Right cardiac atrium (tissue), 5 donors: ENCODE data around the gene CALN1. TPM values are rescaled to one million over a fixed set of nuclear protein-coding genes. Genes with fewer than 3 reads are reported as not detected.

Experiments used
- ATAC-seq, 2 donors: fragments of 200-7000 bp; cut with Tn5 transposase; one replicate each; pipeline versions ENCODE4 v1.8.0 to v1.9.1; 2020; ENCODE audit warnings: moderate library complexity in 2 of 2, mild to moderate bottlenecking in 1 of 2
- DNase-seq, 3 donors: peaks; one replicate each; pipeline ENCODE4 v3.0.0-alpha.2; 2020
- H3K27ac ChIP-seq: one replicate; pipeline ENCODE4 v1.5.1; 2013; ENCODE audit warnings: mild to moderate bottlenecking, low read length, control low read depth, moderate library complexity
- H3K27me3 ChIP-seq: one replicate; pipeline ENCODE4 v1.6.1; 2013; ENCODE audit not compliant: control insufficient read depth, insufficient read depth
- H3K4me1 ChIP-seq: one replicate; pipeline ENCODE4 v1.6.1; 2013; ENCODE audit warnings: low read length; ENCODE audit not compliant: control insufficient read depth, insufficient read depth
- H3K4me3 ChIP-seq: one replicate; pipeline ENCODE4 v1.5.1; 2013; ENCODE audit warnings: low read length, control low read depth
- H3K9me3 ChIP-seq: one replicate; pipeline ENCODE4 v1.6.1; 2013; ENCODE audit warnings: low read length; ENCODE audit not compliant: control insufficient read depth
- WGBS: extraction: QIAGEN DNeasy Blood & Tissue Kit; methylation state at CpG from one replicate; pipeline ENCODE4 v1.1.7; 2013; 5-methylcytosine and 5-hydroxymethylcytosine counted together
- intact Hi-C, 4 donors: fragments of 100-400 bp; cut with DNase I; formaldehyde crosslinking; loops; one replicate each; pipeline versions ENCODE4 v1.11.0 to v1.14.0; 2022 to 2023
- polyA plus RNA-seq: library from polyadenylated mRNA; stranded (reverse); fragments of 200-250 nt; gene quantifications from one replicate; pipeline ENCODE4 v1.2.3, GENCODE V29; 2013
- total RNA-seq, 4 donors: library from RNA; stranded (reverse); fragmentation: NEBNext Ultra II Directional; extraction: Animal tissue kit (Norgen Biotek cat#: 25700); gene quantifications; one replicate each; pipeline ENCODE4 v1.2.1, GENCODE V29; 2021
- donor health status: healthy with polysubstance abuse.
- donor health status: DM: no; HTN: yes; CAD: no.
- donor health status: DM: no; HTN: no; CAD: no.
- donor health status: DM: no; HTN: yes; CAD: no; lungs with severe emphysema.
- donor health status: DM: yes; HTN: yes; CAD: no.

The CALN1 gene
- total and polyA plus RNA-seq, 5 donors, result not detected

- 45% methylated on average over 3 of the region's 3 CpGs for WGBS
- ATAC-seq (no peak), DNase-seq (no peak)
- Histone ChIP-seq H3K4me3 (no peak overlapping the region), H3K4me1 (no peaks in the 10 kb centered on the region), H3K9me3 (no peaks in the 10 kb centered on the region), H3K27me3 (no peaks in the 10 kb centered on the region), H3K27ac (no peak overlapping the region)
- intact Hi-C loops, result no loop called here
Observed at GRCh38 chr7:71772779-71773178, 639.4 kb downstream of the CALN1 start.

- Histone ChIP-seq H3K9me3 (no peaks in the 10 kb centered on the region), H3K27me3 (no peaks in the 10 kb centered on the region), H3K27ac (no peak overlapping the region), H3K4me1 (no peaks in the 10 kb centered on the region), H3K4me3 (no peak overlapping the region)
- no peak for DNase-seq
- 84% methylated on average over 11 of the region's 11 CpGs for WGBS
- no peak for ATAC-seq
- intact Hi-C loops, result no loop called here
Observed at GRCh38 chr7:71770269-71770907, 641.8 kb downstream of the CALN1 start.

- Histone ChIP-seq H3K4me1 (no peaks in the 10 kb centered on the region), H3K9me3 (no peaks in the 10 kb centered on the region), H3K27ac (no peak overlapping the region), H3K27me3 (no peaks in the 10 kb centered on the region), H3K4me3 (no peak overlapping the region)
- intact Hi-C loops, result no loop called here
- no peak for DNase-seq
- 87% methylated on average over 4 of the region's 4 CpGs for WGBS
- no peak for ATAC-seq
Observed at GRCh38 chr7:71769326-71769725, 642.8 kb downstream of the CALN1 start.

GRCh38 chr7:71768450-71768849 lies 643.7 kb downstream of the CALN1 start:
- DNase-seq (no peak), ATAC-seq (no peak)
- no peaks in the 10 kb centered on the region for H3K4me1 ChIP-seq
- no peak overlapping the region for H3K27ac ChIP-seq
- no peaks in the 10 kb centered on the region for H3K9me3 ChIP-seq
- intact Hi-C loops, result no loop called here
- no peak overlapping the region for H3K4me3 ChIP-seq
- H3K27me3 ChIP-seq, result no peaks in the 10 kb centered on the region
- 63% methylated on average over 2 of the region's 2 CpGs for WGBS

GRCh38 chr7:71766016-71766415 lies 646.1 kb downstream of the CALN1 start:
- Histone ChIP-seq H3K4me1 (no peaks in the 10 kb centered on the region), H3K4me3 (no peak overlapping the region), H3K27ac (no peak overlapping the region), H3K27me3 (no peaks in the 10 kb centered on the region), H3K9me3 (no peaks in the 10 kb centered on the region)
- no peak for ATAC-seq
- no peak for DNase-seq
- intact Hi-C loops, result no loop called here

- no peak overlapping the region for H3K4me3 ChIP-seq
- intact Hi-C loops, result no loop called here
- H3K27me3 ChIP-seq, result no peaks in the 10 kb centered on the region
- no peaks in the 10 kb centered on the region for H3K4me1 ChIP-seq
- H3K9me3 ChIP-seq, result no peaks in the 10 kb centered on the region
- DNase-seq (no peak), ATAC-seq (no peak)
- H3K27ac ChIP-seq, result no peak overlapping the region
Observed at GRCh38 chr7:71761336-71761735, 650.8 kb downstream of the CALN1 start.

- no peak overlapping the region for H3K27ac ChIP-seq
- H3K9me3 ChIP-seq, result no peaks in the 10 kb centered on the region
- H3K4me3 ChIP-seq, result no peak overlapping the region
- WGBS, result 87% methylated on average over 4 of the region's 4 CpGs
- no peak for DNase-seq
- ATAC-seq, result no peak
- H3K27me3 ChIP-seq, result no peaks in the 10 kb centered on the region
- intact Hi-C loops, result loop anchor here in 1 of 4 donors (10.0 kb wide), 1 partner anchor 740 kb away; no protein-coding TSS in a partner anchor
- no peaks in the 10 kb centered on the region for H3K4me1 ChIP-seq
Observed at GRCh38 chr7:71754828-71755227, 657.3 kb downstream of the CALN1 start.

GRCh38 chr7:71753956-71754664 lies 658.0 kb downstream of the CALN1 start:
- ATAC-seq, result no peak
- Histone ChIP-seq H3K9me3 (no peaks in the 10 kb centered on the region), H3K27ac (no peak overlapping the region), H3K4me3 (no peak overlapping the region), H3K27me3 (no peaks in the 10 kb centered on the region), H3K4me1 (no peaks in the 10 kb centered on the region)
- no peak for DNase-seq
- WGBS, result 32% methylated on average over 9 of the region's 9 CpGs
- intact Hi-C loops, result loop anchor here in 1 of 4 donors (10.0 kb wide), 1 partner anchor 741 kb away; no protein-coding TSS in a partner anchor

- ATAC-seq (no peak), DNase-seq (no peak)
- Histone ChIP-seq H3K27ac (no peak overlapping the region), H3K4me3 (no peak overlapping the region), H3K4me1 (no peaks in the 10 kb centered on the region), H3K9me3 (no peaks in the 10 kb centered on the region), H3K27me3 (no peaks in the 10 kb centered on the region)
- 90% methylated on average over 2 of the region's 2 CpGs for WGBS
- intact Hi-C loops, result loop anchor here in 1 of 4 donors (10.0 kb wide), 1 partner anchor 742 kb away; no protein-coding TSS in a partner anchor
Observed at GRCh38 chr7:71753236-71753635, 658.9 kb downstream of the CALN1 start.

GRCh38 chr7:71752171-71752935 lies 659.8 kb downstream of the CALN1 start:
- peak; percentile 64 to 72 for ATAC-seq
- Histone ChIP-seq H3K4me1 (no peaks in the 10 kb centered on the region), H3K27ac (no peak overlapping the region), H3K27me3 (no peaks in the 10 kb centered on the region), H3K9me3 (no peaks in the 10 kb centered on the region), H3K4me3 (no peak overlapping the region)
- intact Hi-C loops, result loop anchor here in 1 of 4 donors (10.0 kb wide), 1 partner anchor 742 kb away; no protein-coding TSS in a partner anchor
- DNase-seq, result peak; percentile 30 to 76 (median 61)
- WGBS, result 15% methylated on average over 43 of the region's 43 CpGs

GRCh38 chr7:71750290-71750689 lies 661.8 kb downstream of the CALN1 start:
- intact Hi-C loops, result loop anchor here in 1 of 4 donors (10.0 kb wide), 1 partner anchor 745 kb away; no protein-coding TSS in a partner anchor
- H3K27ac ChIP-seq, result no peak overlapping the region
- DNase-seq (no peak), ATAC-seq (no peak)
- H3K4me3 ChIP-seq, result no peak overlapping the region
- no peaks in the 10 kb centered on the region for H3K27me3 ChIP-seq
- no peaks in the 10 kb centered on the region for H3K9me3 ChIP-seq
- 90% methylated on average over 6 of the region's 6 CpGs for WGBS
- H3K4me1 ChIP-seq, result no peaks in the 10 kb centered on the region
